Peyer's patch (tissue), 4 donors: Measurements from ENCODE around the gene TANGO6. TPM values are rescaled to one million over a fixed set of nuclear protein-coding genes. Genes with fewer than 3 reads are reported as not detected.

Experiments used
- DNase-seq, 3 donors: peaks; one replicate each; pipeline ENCODE4 v3.0.0-alpha.2; 2017 to 2019
- H3K27ac ChIP-seq, 4 donors: fragments of 200-600 bp; sonication (generic); one replicate each; pipeline ENCODE4 v1.5.1; 2016 to 2019
- H3K27me3 ChIP-seq, 2 donors: fragments of 200-600 bp; sonication (generic); one replicate each; pipeline ENCODE4 v1.5.1; 2019
- H3K36me3 ChIP-seq, 3 donors: fragments of 200-600 bp; sonication (generic); one replicate each; pipeline ENCODE4 v1.5.1; 2016 to 2019
- H3K4me1 ChIP-seq, 4 donors: fragments of 200-600 bp; sonication (generic); one replicate each; pipeline ENCODE4 v1.5.1; 2016 to 2019
- H3K4me3 ChIP-seq, 4 donors: fragments of 200-600 bp; sonication (generic); 1 replicate in 3 of 4; 2 replicates in 1 of 4; pipeline ENCODE4 v1.5.1; 2016 to 2019; ENCODE audit warnings: mild to moderate bottlenecking in 1 of 4
- H3K9me3 ChIP-seq, 4 donors: fragments of 200-600 bp; sonication (generic); one replicate each; pipeline ENCODE4 v1.5.1; 2016 to 2019; ENCODE audit warnings: mild to moderate bottlenecking in 1 of 4
- CTCF ChIP-seq, 6 experiments: fragments of 450-650 bp in 4 of 6; fragments of 200-600 bp in 2 of 6; sonication (generic) in 1 of 6; IDR thresholded peaks; one replicate each; pipeline ENCODE4 v1.5.1; 2017 to 2019; ENCODE audit warnings: antibody characterized with exemption in 6 of 6, mild to moderate bottlenecking in 3 of 6, moderate library complexity in 1 of 6
- POLR2A ChIP-seq, 2 donors: fragments of 450-650 bp; IDR thresholded peaks; one replicate each; pipeline ENCODE4 v1.5.1; 2017; ENCODE audit warnings: antibody characterized with exemption in 2 of 2, mild to moderate bottlenecking in 2 of 2, moderate library complexity in 2 of 2
- total RNA-seq, 4 donors: library from RNA; depleted of rRNA; stranded (reverse); fragments of >200 nt; gene quantifications; one replicate each; pipeline ENCODE4 v1.1.0, GENCODE V29; 2016

The TANGO6 gene
- total RNA-seq, 4 donors from 2014 or later = 9.2 to 44.6 (median 13.0) TPM

DNA sequence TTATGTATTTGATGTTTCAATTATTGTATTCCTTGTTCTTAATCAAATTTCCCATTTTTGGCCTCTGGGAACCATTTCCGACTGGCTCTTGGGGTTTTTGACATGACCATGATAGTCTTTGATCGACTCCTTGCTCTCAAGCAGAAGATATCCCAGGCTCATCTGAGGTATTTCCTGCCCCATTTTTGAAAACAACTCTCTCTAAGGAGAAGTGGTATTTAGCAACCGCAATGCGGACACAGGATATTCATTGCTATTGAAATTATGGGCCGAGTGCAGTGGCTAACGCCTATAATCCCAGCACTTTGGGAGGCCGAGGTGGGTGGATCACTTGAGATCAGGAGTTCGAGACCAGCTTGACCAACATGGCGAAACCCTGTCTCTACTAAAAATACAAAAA lies 5.5 kb downstream of the TANGO6 start:
- H3K4me1 ChIP-seq = peaks cover 0 to 5% (median 0%) of the 10 kb centered on the region in 4 donors
- no peaks in the 10 kb centered on the region for H3K36me3 ChIP-seq
- TF ChIP-seq CTCF (IDR thresholded peaks at IDR 0.05) = no peak
- TF ChIP-seq POLR2A (IDR thresholded peaks at IDR 0.05) = no peak
- H3K9me3 ChIP-seq = no peaks in the 10 kb centered on the region
- no peak overlapping the region for H3K4me3 ChIP-seq
- H3K27ac ChIP-seq = no peak overlapping the region
- H3K27me3 ChIP-seq = no peaks in the 10 kb centered on the region
- DNase-seq = no peak

DNA sequence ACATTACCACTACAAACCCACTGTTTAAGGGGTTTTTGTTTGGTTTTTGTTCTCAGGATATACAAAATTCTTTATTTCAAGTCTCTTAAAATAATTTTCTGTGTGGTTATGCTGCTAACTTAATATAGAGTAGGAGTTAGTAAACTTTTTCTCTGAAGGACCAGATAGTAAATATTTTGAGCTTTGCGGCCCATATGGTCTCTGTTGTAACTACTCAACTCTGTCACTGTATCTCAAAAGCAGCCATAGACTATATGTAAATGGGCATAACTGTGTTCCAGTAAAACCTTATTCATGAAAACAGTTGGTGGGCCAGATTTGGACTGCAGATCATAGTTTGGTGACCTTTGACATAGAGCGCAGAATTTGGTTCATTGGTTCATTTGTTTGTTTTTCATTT lies 7.2 kb downstream of the TANGO6 start:
- Histone ChIP-seq H3K36me3 (no peaks in the 10 kb centered on the region), H3K4me3 (no peak overlapping the region), H3K27ac (no peak overlapping the region), H3K27me3 (no peaks in the 10 kb centered on the region), H3K4me1 (no peaks in the 10 kb centered on the region), H3K9me3 (no peaks in the 10 kb centered on the region)
- TF ChIP-seq CTCF (IDR thresholded peaks at IDR 0.05) (no peak), POLR2A (IDR thresholded peaks at IDR 0.05) (no peak)
- no peak for DNase-seq

GRCh38 chr16:68851601-68852000 lies 8.3 kb downstream of the TANGO6 start:
- no peak overlapping the region for H3K4me3 ChIP-seq
- TF ChIP-seq CTCF (IDR thresholded peaks at IDR 0.05) = no peak
- no peak for TF ChIP-seq POLR2A (IDR thresholded peaks at IDR 0.05)
- H3K4me1 ChIP-seq = no peaks in the 10 kb centered on the region
- no peaks in the 10 kb centered on the region for H3K9me3 ChIP-seq
- DNase-seq = no peak
- H3K27ac ChIP-seq = no peak overlapping the region
- no peaks in the 10 kb centered on the region for H3K27me3 ChIP-seq
- H3K36me3 ChIP-seq = no peaks in the 10 kb centered on the region

GRCh38 chr16:68857479-68857878 lies 14.1 kb downstream of the TANGO6 start:
- no peak for TF ChIP-seq POLR2A (IDR thresholded peaks at IDR 0.05)
- no peak for TF ChIP-seq CTCF (IDR thresholded peaks at IDR 0.05)
- no peak for DNase-seq
- Histone ChIP-seq H3K4me1 (no peaks in the 10 kb centered on the region), H3K36me3 (peaks cover 0 to 10% (median 0%) of the 10 kb centered on the region in 3 donors), H3K27me3 (no peaks in the 10 kb centered on the region), H3K27ac (no peak overlapping the region), H3K4me3 (no peak overlapping the region), H3K9me3 (no peaks in the 10 kb centered on the region)

DNA sequence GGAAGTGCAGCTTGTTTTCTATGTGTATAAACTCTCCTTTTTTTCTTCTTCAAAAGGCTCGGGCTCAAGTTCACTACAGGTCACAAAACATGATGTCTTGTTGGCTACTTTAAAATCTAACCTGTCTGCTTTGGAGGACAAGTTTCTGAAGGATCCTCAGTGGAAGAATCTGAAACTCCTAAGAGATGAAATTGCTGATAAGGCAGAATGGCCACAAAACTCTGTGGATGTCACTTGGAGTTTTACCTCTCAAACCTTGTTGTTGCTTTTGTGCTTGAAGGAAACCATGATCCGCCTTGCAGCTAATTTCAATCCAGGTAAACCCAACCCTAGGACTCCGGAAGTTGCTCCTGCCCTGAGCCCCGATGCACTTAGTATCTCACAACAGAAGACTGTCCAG lies 16.5 kb downstream of the TANGO6 start:
- TF ChIP-seq CTCF (IDR thresholded peaks at IDR 0.05) = no peak
- no peak for TF ChIP-seq POLR2A (IDR thresholded peaks at IDR 0.05)
- no peaks in the 10 kb centered on the region for H3K27me3 ChIP-seq
- no peaks in the 10 kb centered on the region for H3K4me1 ChIP-seq
- H3K9me3 ChIP-seq = no peaks in the 10 kb centered on the region
- no peak for DNase-seq
- H3K4me3 ChIP-seq = no peak overlapping the region
- H3K36me3 ChIP-seq = peaks cover 0 to 20% (median 0%) of the 10 kb centered on the region in 3 donors
- no peak overlapping the region for H3K27ac ChIP-seq
